GM19025 (cell line): ENCODE measurements around the gene CLPSL2.
"Not testable (repeated sequence)": the region's sequence is repeated elsewhere in the genome, so short reads cannot be mapped to it uniquely, and the experiment has no call there.

Experiments
- ATAC-seq: cut with Tn5 transposase; IDR thresholded peaks from one replicate; pipeline ENCODE4 v1.9.1; 2021; ENCODE audit warnings: mild to moderate bottlenecking, low read depth, moderate library complexity; ENCODE audit not compliant: unreplicated experiment

Gene CLPSL2

GRCh38 chr6:35776364-35777215, at the start of gene CLPSL2:
Gene CLPSL2 (plus strand): TSS chr6:35776598. CDS start chr6:35776619, 21 bp downstream.
- ATAC-seq: no peak

GRCh38 chr6:35727231-35727934, 49.0 kb upstream of the CLPSL2 start:
- peak; percentile 7 for ATAC-seq

- ATAC-seq: peak; percentile 34
Measured at GRCh38 chr6:35727935-35728682, 48.3 kb upstream of the CLPSL2 start.

GRCh38 chr6:35728683-35729678, 47.4 kb upstream of the CLPSL2 start:
- no peak for ATAC-seq

- no peak for ATAC-seq
Measured at GRCh38 chr6:35729722-35730121, 46.7 kb upstream of the CLPSL2 start.

GRCh38 chr6:35730745-35731413, 45.5 kb upstream of the CLPSL2 start:
- ATAC-seq: no peak

- ATAC-seq: peak; percentile 42
Measured at GRCh38 chr6:35731414-35731735, 45.0 kb upstream of the CLPSL2 start.

- ATAC-seq: peak; percentile 44
Measured at GRCh38 chr6:35731736-35732532, 44.5 kb upstream of the CLPSL2 start.

- ATAC-seq: no peak
Measured at GRCh38 chr6:35733633-35734032, 42.8 kb upstream of the CLPSL2 start.

- ATAC-seq: not testable (repeated sequence)
Measured at GRCh38 chr6:35734319-35734718, 42.1 kb upstream of the CLPSL2 start.

GRCh38 chr6:35735452-35735851, 40.9 kb upstream of the CLPSL2 start:
- no peak for ATAC-seq

GRCh38 chr6:35736253-35736894, 40.0 kb upstream of the CLPSL2 start:
- no peak for ATAC-seq

- no peak for ATAC-seq
Measured at GRCh38 chr6:35736982-35737412, 39.4 kb upstream of the CLPSL2 start, which contains the start of gene ARMC12. Gene ARMC12 (plus strand): TSS chr6:35737032. CDS start chr6:35737109, 77 bp downstream.

GRCh38 chr6:35737413-35738211, 38.8 kb upstream of the CLPSL2 start:
- no peak for ATAC-seq

GRCh38 chr6:35739645-35740524, 36.5 kb upstream of the CLPSL2 start:
- ATAC-seq: no peak

- no peak for ATAC-seq
Measured at GRCh38 chr6:35742842-35743241, 33.6 kb upstream of the CLPSL2 start.
